GM18520 (cell line): ENCODE measurements around the gene ATP6V1G2.
"Not testable (repeated sequence)": the region's sequence is repeated elsewhere in the genome, so short reads cannot be mapped to it uniquely, and the experiment has no call there.

Experiments
- ATAC-seq: cut with Tn5 transposase; IDR thresholded peaks from one replicate; pipeline ENCODE4 v1.9.1; 2021; ENCODE audit not compliant: unreplicated experiment

Gene ATP6V1G2

GRCh38 chr6:31575952-31576685, 29.7 kb upstream of the ATP6V1G2 start:
- ATAC-seq: no peak

GRCh38 chr6:31575335-31575901, 29.0 kb upstream of the ATP6V1G2 start, which contains the start of gene TNF:
Gene TNF, plus strand, starts transcription at chr6:31575565. Its CDS starts 177 bp downstream, at chr6:31575742.
- ATAC-seq: no peak

GRCh38 chr6:31574106-31575061, 28.0 kb upstream of the ATP6V1G2 start:
- ATAC-seq: no peak

- no peak for ATAC-seq
These were observed 27.1 kb upstream of the ATP6V1G2 start for GRCh38 chr6:31573239-31574105.

GRCh38 chr6:31572041-31572911, 25.9 kb upstream of the ATP6V1G2 start, which contains the start of gene LTA:
Gene LTA, plus strand, starts transcription at chr6:31572289. Its CDS starts 454 bp downstream, at chr6:31572743.
- peak; percentile 32 for ATAC-seq

- no peak for ATAC-seq
These were observed 23.6 kb upstream of the ATP6V1G2 start for GRCh38 chr6:31569861-31570536.

GRCh38 chr6:31568537-31568961, 22.1 kb upstream of the ATP6V1G2 start:
- ATAC-seq: peak; percentile 56

- no peak for ATAC-seq
These were observed 21.3 kb upstream of the ATP6V1G2 start for GRCh38 chr6:31567531-31568370.

- ATAC-seq: no peak
These were observed 14.3 kb upstream of the ATP6V1G2 start for GRCh38 chr6:31560697-31561058.

GRCh38 chr6:31559958-31560696, 13.7 kb upstream of the ATP6V1G2 start:
- peak; percentile 45 for ATAC-seq

GRCh38 chr6:31559606-31559957, 13.2 kb upstream of the ATP6V1G2 start:
- no peak for ATAC-seq

- ATAC-seq: no peak
These were observed 12.5 kb upstream of the ATP6V1G2 start for GRCh38 chr6:31558631-31559500.

- no peak for ATAC-seq
These were observed 11.9 kb upstream of the ATP6V1G2 start for GRCh38 chr6:31558318-31558625.

- ATAC-seq: no peak
These were observed 11.3 kb upstream of the ATP6V1G2 start for GRCh38 chr6:31557443-31558317.

GRCh38 chr6:31556307-31556706, 9.9 kb upstream of the ATP6V1G2 start:
- ATAC-seq: no peak

- ATAC-seq: not testable (repeated sequence)
These were observed 5.0 kb upstream of the ATP6V1G2 start for GRCh38 chr6:31551371-31551770.
